ENCODE measurements around the gene IGFL4. TPM values are rescaled to one million over a fixed set of nuclear protein-coding genes. Genes with fewer than 3 reads are reported as not detected.

Gene IGFL4
- total and polyA plus RNA-seq, 2 of the 13 experiments (the other 11 are each of a cell fraction or from before 2014, with no cell fraction given): 1.2 to 1.4 TPM

DNA sequence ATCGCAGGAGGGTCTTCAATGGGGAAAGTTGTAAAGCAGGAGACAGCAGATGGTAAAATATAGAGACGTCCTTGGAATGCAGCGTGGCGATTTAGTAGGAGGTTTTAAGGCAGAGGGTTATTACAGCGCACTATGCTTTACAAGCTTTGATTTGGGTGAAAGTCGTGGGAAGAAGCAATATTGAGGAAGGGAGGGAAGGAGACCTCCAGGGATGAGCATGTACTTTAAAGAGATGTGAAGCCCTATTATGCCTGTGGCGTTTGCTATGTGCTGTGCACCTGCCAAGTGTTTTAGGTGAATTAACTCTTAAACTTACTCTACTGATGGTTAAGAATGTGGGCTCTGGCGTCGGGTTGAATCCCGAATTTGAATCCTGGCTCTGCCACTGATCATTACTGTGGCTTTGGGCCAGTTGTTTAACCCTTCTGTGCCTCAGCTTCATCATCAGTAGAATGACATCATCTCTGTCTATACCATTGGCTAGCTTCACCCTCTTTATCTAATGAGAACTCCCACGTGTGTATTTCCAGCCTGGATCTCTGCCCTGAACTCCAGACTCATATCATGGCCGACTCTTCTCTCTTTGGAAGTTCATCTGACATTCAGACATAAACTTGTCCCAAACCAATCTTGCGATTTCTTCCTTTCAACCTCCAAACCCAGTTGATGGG lies 45.0 kb downstream of the IGFL4 start:
- Histone ChIP-seq H3K9me3 (ENCODE audit: low read length) (no peaks in the 10 kb centered on the region), H2AFZ (ENCODE audit: low read length) (peak overlapping the region; percentile 64), H3K27ac (ENCODE audit: extremely low read length, insufficient read depth, low read length) (peak overlapping the region; percentile 43), H3K36me3 (replicated peaks in 1 of 2; ENCODE audit: control insufficient read depth in 1 of 2, insufficient read depth in 2 of 2, low read length in 2 of 2) (0 out of 5 replicates have a peak, but pooled peaks cover 0 to 1% of the 10 kb centered on the region in 2 experiments), H3K4me2 (ENCODE audit: low read depth, low read length) (peak overlapping the region; percentile 78), H3K4me1 (ENCODE audit: insufficient read depth, low read length) (peaks cover 12% of the 10 kb centered on the region; the same call in 1 of the 2 replicates), H3K4me3 (replicated peaks in 1 of 3; ENCODE audit: insufficient read depth in 1 of 3, low read depth in 2 of 3, low read length in 3 of 3) (peak overlapping the region; percentile 69 to 83 (median 82)), H3K27me3 (ENCODE audit: control insufficient read depth in 1 of 2, insufficient read depth in 2 of 2, low read length in 2 of 2) (no peaks in the 10 kb centered on the region), H4K20me1 (ENCODE audit: insufficient read depth, low read length) (no peaks in the 10 kb centered on the region), H3K9ac (ENCODE audit: insufficient read depth, low read depth, low read length) (peak overlapping the region; percentile 84), H3K79me2 (ENCODE audit: insufficient read depth, low read length) (peaks cover 10% of the 10 kb centered on the region)
- FAIRE-seq: no peak
- TF ChIP-seq HOXA5 (CRISPR knock-in tag; IDR thresholded peaks at IDR 0.05): 0 out of 2 replicates have a peak, but pooled peaks have one; percentile 2
- no peak for TF ChIP-seq PITX1 (CRISPR knock-in tag; IDR thresholded peaks at IDR 0.05)
- TF ChIP-seq, protein P1, sequence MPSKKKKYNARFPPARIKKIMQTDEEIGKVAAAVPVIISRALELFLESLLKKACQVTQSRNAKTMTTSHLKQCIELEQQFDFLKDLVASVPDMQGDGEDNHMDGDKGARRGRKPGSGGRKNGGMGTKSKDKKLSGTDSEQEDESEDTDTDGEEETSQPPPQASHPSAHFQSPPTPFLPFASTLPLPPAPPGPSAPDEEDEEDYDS (CRISPR knock-in tag; IDR thresholded peaks at IDR 0.05): no peak
- TF ChIP-seq ZNF652 (CRISPR knock-in tag; IDR thresholded peaks at IDR 0.05; ENCODE audit: borderline replicate concordance, low read depth): peak; percentile 76; the same call in 1 of the 2 replicates
- peak; percentile 75 for TF ChIP-seq ATF7 (IDR thresholded peaks at IDR 0.05)
- TF ChIP-seq ATF7 (CRISPR knock-in tag; IDR thresholded peaks at IDR 0.05): no peak
- 0 out of 2 replicates have a peak, but pooled peaks have one; percentile 1 for TF ChIP-seq TGIF2 (CRISPR knock-in tag; IDR thresholded peaks at IDR 0.05)
- TF ChIP-seq ZNF230 (CRISPR knock-in tag; IDR thresholded peaks at IDR 0.05): no peak
- TF ChIP-seq, protein P2, sequence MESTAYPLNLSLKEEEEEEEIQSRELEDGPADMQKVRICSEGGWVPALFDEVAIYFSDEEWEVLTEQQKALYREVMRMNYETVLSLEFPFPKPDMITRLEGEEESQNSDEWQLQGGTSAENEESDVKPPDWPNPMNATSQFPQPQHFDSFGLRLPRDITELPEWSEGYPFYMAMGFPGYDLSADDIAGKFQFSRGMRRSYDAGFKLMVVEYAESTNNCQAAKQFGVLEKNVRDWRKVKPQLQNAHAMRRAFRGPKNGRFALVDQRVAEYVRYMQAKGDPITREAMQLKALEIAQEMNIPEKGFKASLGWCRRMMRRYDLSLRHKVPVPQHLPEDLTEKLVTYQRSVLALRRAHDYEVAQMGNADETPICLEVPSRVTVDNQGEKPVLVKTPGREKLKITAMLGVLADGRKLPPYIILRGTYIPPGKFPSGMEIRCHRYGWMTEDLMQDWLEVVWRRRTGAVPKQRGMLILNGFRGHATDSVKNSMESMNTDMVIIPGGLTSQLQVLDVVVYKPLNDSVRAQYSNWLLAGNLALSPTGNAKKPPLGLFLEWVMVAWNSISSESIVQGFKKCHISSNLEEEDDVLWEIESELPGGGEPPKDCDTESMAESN (CRISPR knock-in tag; conservative IDR thresholded peaks at IDR 0.05): 0 out of 2 replicates have a peak, but pooled peaks have one; percentile 12
- no peak for ATAC-seq
- in situ Hi-C loops (cut with HindIII; ENCODE audit: extremely low pct_ligation_motif_present, low pct_unique_long_range_greater_than_20kb) (no loop called here), intact Hi-C loops (cut with micrococcal nuclease; ENCODE audit: unreplicated experiment) (loop anchor here (10.0 kb wide), 1 partner anchor 71 kb away; no protein-coding TSS in a partner anchor)
- 13% methylated on average over 13 of the region's 13 CpGs for WGBS (ENCODE audit: low lambda C conversion rate)
- DNase-seq (ENCODE audit: low spot score): no peak
- TSS peak; percentile 84 for BruUV-seq (replicated peaks)
- ChIA-PET POLR2A (interaction anchor here (0.6 to 1.6 kb wide), 10 partner anchors 13 to 665 kb away, joined by 3 to 11 read pairs (median 4); partner anchors contain the start of genes DACT3, MYPOP and SYMPK), CTCF (ENCODE audit: low intra/inter-chr PET ratio, low total read pairs) (no interaction called here)
